Parathyroid adenoma (tissue), 2 donors: ENCODE data around the gene FAM163B.
"Not testable (repeated sequence)": the region's sequence is repeated elsewhere in the genome, so short reads cannot be mapped to it uniquely, and the experiment has no call there.

ENCODE experiments used
- H2AFZ ChIP-seq: fragments of 300-600 bp; sonication (generic); one replicate; pipeline ENCODE4 v1.7.0; 2017; ENCODE audit warnings: antibody characterized with exemption, mild to moderate bottlenecking
- H3K27ac ChIP-seq: fragments of 300-600 bp; sonication (generic); one replicate; pipeline ENCODE4 v1.7.0; 2017
- H3K27me3 ChIP-seq: fragments of 300-600 bp; sonication (generic); one replicate; pipeline ENCODE4 v1.7.0; 2017; ENCODE audit warnings: low read length; ENCODE audit not compliant: control insufficient read depth, insufficient read depth
- H3K36me3 ChIP-seq: fragments of 300-600 bp; sonication (generic); one replicate; pipeline ENCODE4 v1.7.0; 2017; ENCODE audit warnings: low read length; ENCODE audit not compliant: control insufficient read depth, insufficient read depth
- H3K4me1 ChIP-seq: fragments of 300-600 bp; sonication (generic); one replicate; pipeline ENCODE4 v1.7.0; 2017; ENCODE audit warnings: control low read depth
- H3K4me2 ChIP-seq: fragments of 300-600 bp; sonication (generic); one replicate; pipeline ENCODE4 v1.7.0; 2017; ENCODE audit warnings: low read length
- H3K4me3 ChIP-seq: fragments of 300-600 bp; sonication (generic); one replicate; pipeline ENCODE4 v1.7.0; 2017; ENCODE audit warnings: low read depth, low read length
- H3K79me2 ChIP-seq: fragments of 300-600 bp; sonication (generic); one replicate; pipeline ENCODE4 v1.7.0; 2017; ENCODE audit warnings: control low read depth
- H3K9ac ChIP-seq: fragments of 300-600 bp; sonication (generic); one replicate; pipeline ENCODE4 v1.7.0; 2017; ENCODE audit warnings: mild to moderate bottlenecking
- H3K9me3 ChIP-seq: fragments of 300-600 bp; sonication (generic); one replicate; pipeline ENCODE4 v1.7.0; 2017; ENCODE audit warnings: low read length; ENCODE audit not compliant: control insufficient read depth
- CTCF ChIP-seq: fragments of 300-600 bp; sonication (generic); IDR thresholded peaks from one replicate; pipeline ENCODE4 v1.7.0; 2017; ENCODE audit warnings: antibody characterized with exemption, mild to moderate bottlenecking
- donor health status: primary hyperparathyroidism.

FAM163B gene

GRCh38 chr9:133629221-133630110 lies 20.3 kb upstream of the FAM163B start:
- no peaks in the 10 kb centered on the region for H3K79me2 ChIP-seq
- H3K4me1 ChIP-seq: peaks cover 4% of the 10 kb centered on the region
- no peaks in the 10 kb centered on the region for H3K36me3 ChIP-seq
- H3K9ac ChIP-seq: no peak overlapping the region
- H3K9me3 ChIP-seq: no peaks in the 10 kb centered on the region
- no peaks in the 10 kb centered on the region for H3K27me3 ChIP-seq
- TF ChIP-seq CTCF: no peak
- no peak overlapping the region for H3K4me3 ChIP-seq
- no peak overlapping the region for H3K27ac ChIP-seq
- no peak overlapping the region for H3K4me2 ChIP-seq
- no peak overlapping the region for H2AFZ ChIP-seq

DNA sequence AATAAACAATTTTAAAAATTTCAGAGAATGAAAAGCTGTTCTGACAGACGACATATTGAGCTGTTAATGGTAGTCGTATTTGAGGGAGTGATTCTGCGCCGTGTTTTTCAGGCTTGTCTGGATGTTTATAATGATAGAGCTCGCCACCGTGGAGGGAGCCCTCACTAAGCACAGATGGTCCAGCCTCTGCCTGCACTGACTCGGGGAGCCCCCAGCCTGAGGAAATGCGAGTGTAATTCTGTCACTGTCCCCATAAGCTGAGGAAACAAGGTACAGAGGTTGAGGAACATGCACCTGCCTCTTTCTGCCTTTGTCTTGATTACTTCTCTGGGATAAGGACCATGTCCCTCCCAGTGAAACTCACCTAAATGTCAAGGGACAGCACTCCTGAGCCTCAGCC lies 19.6 kb upstream of the FAM163B start:
- peaks cover 2% of the 10 kb centered on the region for H3K4me1 ChIP-seq
- no peak overlapping the region for H3K4me3 ChIP-seq
- no peaks in the 10 kb centered on the region for H3K79me2 ChIP-seq
- H2AFZ ChIP-seq: no peak overlapping the region
- H3K4me2 ChIP-seq: no peak overlapping the region
- H3K9ac ChIP-seq: no peak overlapping the region
- H3K27me3 ChIP-seq: no peaks in the 10 kb centered on the region
- no peak overlapping the region for H3K27ac ChIP-seq
- H3K36me3 ChIP-seq: no peaks in the 10 kb centered on the region
- H3K9me3 ChIP-seq: no peaks in the 10 kb centered on the region
- TF ChIP-seq CTCF: no peak

GRCh38 chr9:133627341-133627740 lies 18.2 kb upstream of the FAM163B start:
- no peaks in the 10 kb centered on the region for H3K79me2 ChIP-seq
- H3K4me2 ChIP-seq: no peak overlapping the region
- H3K4me3 ChIP-seq: no peak overlapping the region
- no peak overlapping the region for H3K27ac ChIP-seq
- TF ChIP-seq CTCF: no peak
- H3K36me3 ChIP-seq: no peaks in the 10 kb centered on the region
- H2AFZ ChIP-seq: no peak overlapping the region
- no peaks in the 10 kb centered on the region for H3K27me3 ChIP-seq
- no peaks in the 10 kb centered on the region for H3K9me3 ChIP-seq
- no peaks in the 10 kb centered on the region for H3K4me1 ChIP-seq
- H3K9ac ChIP-seq: no peak overlapping the region

DNA sequence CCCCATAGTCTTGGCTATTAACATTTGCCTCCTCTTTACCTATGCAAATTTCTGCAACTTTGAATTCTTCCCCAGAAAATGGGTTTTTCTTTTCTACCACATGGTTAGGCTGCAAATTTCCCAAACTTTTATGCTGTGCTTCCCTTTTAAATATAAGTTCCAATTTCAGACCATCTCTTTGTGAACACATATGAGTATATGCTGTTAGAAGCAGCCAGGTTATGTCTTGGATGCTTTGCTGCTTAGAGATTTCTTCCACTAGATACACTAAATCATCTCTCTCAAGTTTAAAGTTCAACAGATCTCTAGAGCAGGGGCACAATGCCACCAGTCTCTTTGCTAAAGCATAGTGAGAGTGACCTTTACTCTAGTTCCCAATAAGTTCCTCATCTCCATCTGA lies 16.8 kb upstream of the FAM163B start:
- not testable (repeated sequence) for H3K27me3 ChIP-seq, H3K27ac ChIP-seq, H2AFZ ChIP-seq, H3K4me3 ChIP-seq, H3K9me3 ChIP-seq, H3K4me1 ChIP-seq, H3K79me2 ChIP-seq, H3K4me2 ChIP-seq, H3K36me3 ChIP-seq, H3K9ac ChIP-seq

- H3K79me2 ChIP-seq: no peaks in the 10 kb centered on the region
- no peaks in the 10 kb centered on the region for H3K9me3 ChIP-seq
- H3K9ac ChIP-seq: no peak overlapping the region
- no peak overlapping the region for H2AFZ ChIP-seq
- no peaks in the 10 kb centered on the region for H3K4me1 ChIP-seq
- H3K27me3 ChIP-seq: no peaks in the 10 kb centered on the region
- no peaks in the 10 kb centered on the region for H3K36me3 ChIP-seq
- no peak for TF ChIP-seq CTCF
- H3K4me2 ChIP-seq: no peak overlapping the region
- H3K4me3 ChIP-seq: no peak overlapping the region
- no peak overlapping the region for H3K27ac ChIP-seq
These were observed 13.4 kb upstream of the FAM163B start for GRCh38 chr9:133622555-133622954.
